Endothelial cell (in vitro differentiated cells): Measurements from ENCODE around the gene TMEM151A. TPM values are rescaled to one million over a fixed set of nuclear protein-coding genes. Genes with fewer than 3 reads are reported as not detected.

ENCODE experiments used
- DNase-seq: peaks from one replicate; pipeline ENCODE4 v3.0.0; 2021; ENCODE audit warnings: low spot score
- H3K27ac Mint-ChIP-seq: one replicate; pipeline ENCODE4 v1.8.0; 2021; ENCODE audit warnings: mixed read lengths, inconsistent platforms; ENCODE audit not compliant: unreplicated experiment
- H3K27me3 Mint-ChIP-seq: one replicate; pipeline ENCODE4 v1.8.0; 2021; ENCODE audit warnings: mild to moderate bottlenecking, moderate library complexity, mixed read lengths, inconsistent platforms; ENCODE audit not compliant: unreplicated experiment
- H3K36me3 Mint-ChIP-seq: one replicate; pipeline ENCODE4 v1.8.0; 2021; ENCODE audit warnings: mild to moderate bottlenecking, low read depth, mixed read lengths, inconsistent platforms; ENCODE audit not compliant: unreplicated experiment
- H3K4me1 Mint-ChIP-seq: one replicate; pipeline ENCODE4 v1.8.0; 2021; ENCODE audit warnings: mild to moderate bottlenecking, mixed read lengths, inconsistent platforms; ENCODE audit not compliant: unreplicated experiment
- H3K4me3 Mint-ChIP-seq: one replicate; pipeline ENCODE4 v1.8.0; 2021; ENCODE audit warnings: mild to moderate bottlenecking, mixed read lengths, inconsistent platforms; ENCODE audit not compliant: unreplicated experiment
- H3K9me3 Mint-ChIP-seq: one replicate; pipeline ENCODE4 v1.8.0; 2021; ENCODE audit warnings: mixed read lengths, inconsistent platforms; ENCODE audit not compliant: unreplicated experiment
- CTCF ChIP-seq: fragments of 200-600 bp; sonication (generic); IDR thresholded peaks from one replicate; pipeline ENCODE4 v1.5.0; 2021; ENCODE audit warnings: antibody characterized with exemption; ENCODE audit not compliant: unreplicated experiment
- total RNA-seq: library from RNA; stranded (reverse); fragmentation: NEBNext Ultra II Directional; extraction: Animal tissue kit (Norgen Biotek cat#: 25700); gene quantifications from one replicate; pipeline ENCODE4 v1.2.1, GENCODE V29; 2021; ENCODE audit not compliant: unreplicated experiment

Gene TMEM151A
- total RNA-seq, 1 donor from 2014 or later: not detected

GRCh38 chr11:66337103-66337899, 45.6 kb downstream of the TMEM151A start:
- no peak for TF ChIP-seq CTCF
- DNase-seq: no peak
- Mint-ChIP-seq H3K36me3 (peaks cover 15% of the 10 kb centered on the region), H3K27me3 (peaks cover 16% of the 10 kb centered on the region), H3K4me1 (peaks cover 7% of the 10 kb centered on the region), H3K4me3 (no peak overlapping the region), H3K27ac (peak overlapping the region; percentile 74), H3K9me3 (no peaks in the 10 kb centered on the region)

- no peak for DNase-seq
- H3K36me3 Mint-ChIP-seq: peaks cover 21% of the 10 kb centered on the region
- no peak overlapping the region for H3K27ac Mint-ChIP-seq
- H3K4me1 Mint-ChIP-seq: peaks cover 7% of the 10 kb centered on the region
- H3K9me3 Mint-ChIP-seq: no peaks in the 10 kb centered on the region
- peaks cover 15% of the 10 kb centered on the region for H3K27me3 Mint-ChIP-seq
- TF ChIP-seq CTCF: no peak
- peak overlapping the region; percentile 62 for H3K4me3 Mint-ChIP-seq
Observed at GRCh38 chr11:66338276-66339161, 46.8 kb downstream of the TMEM151A start.

- Mint-ChIP-seq H3K4me3 (peak overlapping the region; percentile 62), H3K27me3 (peaks cover 17% of the 10 kb centered on the region), H3K27ac (no peak overlapping the region), H3K4me1 (peaks cover 11% of the 10 kb centered on the region), H3K36me3 (peaks cover 21% of the 10 kb centered on the region), H3K9me3 (no peaks in the 10 kb centered on the region)
- no peak for TF ChIP-seq CTCF
- no peak for DNase-seq
Observed at GRCh38 chr11:66339162-66339675, 47.5 kb downstream of the TMEM151A start.

- H3K4me3 Mint-ChIP-seq: no peak overlapping the region
- peaks cover 18% of the 10 kb centered on the region for H3K4me1 Mint-ChIP-seq
- H3K27ac Mint-ChIP-seq: no peak overlapping the region
- no peaks in the 10 kb centered on the region for H3K9me3 Mint-ChIP-seq
- peaks cover 21% of the 10 kb centered on the region for H3K36me3 Mint-ChIP-seq
- peaks cover 17% of the 10 kb centered on the region for H3K27me3 Mint-ChIP-seq
- no peak for DNase-seq
- TF ChIP-seq CTCF: no peak
Observed at GRCh38 chr11:66339686-66340483, 48.2 kb downstream of the TMEM151A start.
